Mesothelial cell of epicardium (in vitro differentiated cells): Measurements from ENCODE around the gene CCDC88C. TPM values are rescaled to one million over a fixed set of nuclear protein-coding genes. Genes with fewer than 3 reads are reported as not detected.

Experiments
- DNase-seq, 2 experiments: peaks; one replicate each; pipeline ENCODE4 v3.0.0; 2021; ENCODE audit warnings: low spot score in 2 of 2; ENCODE audit not compliant: unreplicated experiment in 2 of 2
- H3K27ac Mint-ChIP-seq: 2 replicates; pipeline ENCODE4 v1.8.0; 2021; ENCODE audit warnings: mixed read lengths
- H3K27me3 Mint-ChIP-seq: 2 replicates; pipeline ENCODE4 v1.8.0; 2021; ENCODE audit warnings: low read depth, mixed read lengths
- H3K36me3 Mint-ChIP-seq: 2 replicates; pipeline ENCODE4 v1.8.0; 2021; ENCODE audit warnings: mixed read lengths
- H3K4me1 Mint-ChIP-seq: 2 replicates; pipeline ENCODE4 v1.8.0; 2021; ENCODE audit warnings: mixed read lengths
- H3K4me3 Mint-ChIP-seq: 2 replicates; pipeline ENCODE4 v1.8.0; 2021; ENCODE audit warnings: mild to moderate bottlenecking, moderate library complexity, mixed read lengths
- H3K9me3 Mint-ChIP-seq: 2 replicates; pipeline ENCODE4 v1.8.0; 2021; ENCODE audit warnings: mixed read lengths
- total RNA-seq: library from RNA; stranded (reverse); gene quantifications from 3 replicates; pipeline ENCODE4 v1.2.1, GENCODE V29; 2021
- TF ChIP-seq, protein P1 (sequence below): fragments of 200-600 bp; sonication (generic); IDR thresholded peaks from one replicate; pipeline ENCODE4 v1.5.0; 2021; ENCODE audit warnings: antibody characterized with exemption; ENCODE audit not compliant: unreplicated experiment

Gene CCDC88C
- total RNA-seq, 1 donor from 2014 or later: 23.7 TPM

DNA sequence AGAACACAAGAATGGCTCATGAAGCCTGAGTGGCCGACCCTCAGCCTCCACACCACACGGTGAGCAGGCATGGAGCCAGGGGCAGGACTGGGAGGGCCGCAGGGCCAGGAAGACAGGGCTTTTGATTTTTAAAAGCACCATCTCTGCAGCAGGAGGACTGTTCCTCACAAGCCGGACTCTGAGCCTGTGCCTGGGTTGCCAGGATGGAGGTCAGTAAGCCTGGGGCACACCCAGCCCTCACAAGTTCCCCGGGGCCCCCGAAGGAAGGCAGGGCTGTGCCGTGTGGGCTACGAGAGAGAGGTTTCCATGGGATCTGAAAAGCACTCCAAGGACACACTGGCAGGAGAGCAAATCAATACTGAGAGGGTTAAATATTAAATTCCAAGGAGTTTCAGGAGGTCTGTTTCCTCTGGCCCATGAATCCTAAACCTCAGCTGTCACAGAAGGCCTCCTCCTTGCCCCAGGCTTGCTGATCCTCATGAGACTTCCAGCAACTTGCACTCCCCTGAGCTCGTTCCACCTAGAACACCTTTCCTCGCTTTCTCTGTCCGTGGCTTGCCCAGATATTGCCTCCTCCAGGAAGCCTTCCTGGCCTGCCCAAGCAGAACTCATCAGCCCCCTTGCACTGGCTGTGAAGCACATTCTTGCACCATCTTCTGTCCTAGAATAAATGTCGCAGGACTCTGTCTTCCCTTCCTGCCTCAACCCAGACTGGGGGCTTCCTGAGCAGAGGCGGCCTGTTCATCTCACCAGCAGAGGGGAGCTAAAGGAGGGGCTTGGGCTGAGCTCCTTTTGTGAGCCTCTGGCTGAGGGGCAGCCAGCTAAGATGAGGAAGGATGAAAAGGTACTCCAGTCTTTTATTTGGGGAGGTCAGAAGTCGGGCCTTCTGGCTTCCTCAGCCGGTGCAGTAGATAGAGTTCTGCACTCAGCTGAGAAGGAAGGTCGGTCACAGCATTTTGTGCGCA lies 64.6 kb downstream of the CCDC88C start:
- TF ChIP-seq, protein P1, sequence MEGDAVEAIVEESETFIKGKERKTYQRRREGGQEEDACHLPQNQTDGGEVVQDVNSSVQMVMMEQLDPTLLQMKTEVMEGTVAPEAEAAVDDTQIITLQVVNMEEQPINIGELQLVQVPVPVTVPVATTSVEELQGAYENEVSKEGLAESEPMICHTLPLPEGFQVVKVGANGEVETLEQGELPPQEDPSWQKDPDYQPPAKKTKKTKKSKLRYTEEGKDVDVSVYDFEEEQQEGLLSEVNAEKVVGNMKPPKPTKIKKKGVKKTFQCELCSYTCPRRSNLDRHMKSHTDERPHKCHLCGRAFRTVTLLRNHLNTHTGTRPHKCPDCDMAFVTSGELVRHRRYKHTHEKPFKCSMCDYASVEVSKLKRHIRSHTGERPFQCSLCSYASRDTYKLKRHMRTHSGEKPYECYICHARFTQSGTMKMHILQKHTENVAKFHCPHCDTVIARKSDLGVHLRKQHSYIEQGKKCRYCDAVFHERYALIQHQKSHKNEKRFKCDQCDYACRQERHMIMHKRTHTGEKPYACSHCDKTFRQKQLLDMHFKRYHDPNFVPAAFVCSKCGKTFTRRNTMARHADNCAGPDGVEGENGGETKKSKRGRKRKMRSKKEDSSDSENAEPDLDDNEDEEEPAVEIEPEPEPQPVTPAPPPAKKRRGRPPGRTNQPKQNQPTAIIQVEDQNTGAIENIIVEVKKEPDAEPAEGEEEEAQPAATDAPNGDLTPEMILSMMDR: no peak
- no peak for DNase-seq
- peaks cover 18% of the 10 kb centered on the region for H3K27me3 Mint-ChIP-seq
- H3K36me3 Mint-ChIP-seq: no peaks in the 10 kb centered on the region
- no peak overlapping the region for H3K4me3 Mint-ChIP-seq
- H3K9me3 Mint-ChIP-seq: no peaks in the 10 kb centered on the region
- H3K4me1 Mint-ChIP-seq: peaks cover 15% of the 10 kb centered on the region
- no peak overlapping the region for H3K27ac Mint-ChIP-seq

DNA sequence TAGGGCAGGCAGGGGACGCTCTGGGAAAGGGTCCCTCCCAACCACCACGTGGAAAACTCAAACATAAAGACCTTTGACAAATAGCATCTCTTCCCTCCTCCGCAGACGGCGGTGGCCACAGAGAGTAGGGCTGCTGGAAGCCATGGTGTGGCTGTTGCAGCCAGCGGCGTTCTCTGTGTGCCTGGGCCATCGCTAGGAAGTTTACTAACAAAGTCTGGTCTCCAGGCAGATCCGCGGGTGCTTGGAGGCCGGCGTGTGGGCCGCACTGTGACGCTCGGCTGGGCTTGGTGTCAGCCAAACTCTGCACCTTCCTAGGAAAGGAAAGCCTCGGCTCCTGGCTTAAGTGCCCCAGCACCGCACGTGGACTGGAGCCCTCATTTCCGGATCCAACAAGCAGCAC lies 65.6 kb downstream of the CCDC88C start:
- TF ChIP-seq, protein P1: no peak
- DNase-seq: no peak

DNA sequence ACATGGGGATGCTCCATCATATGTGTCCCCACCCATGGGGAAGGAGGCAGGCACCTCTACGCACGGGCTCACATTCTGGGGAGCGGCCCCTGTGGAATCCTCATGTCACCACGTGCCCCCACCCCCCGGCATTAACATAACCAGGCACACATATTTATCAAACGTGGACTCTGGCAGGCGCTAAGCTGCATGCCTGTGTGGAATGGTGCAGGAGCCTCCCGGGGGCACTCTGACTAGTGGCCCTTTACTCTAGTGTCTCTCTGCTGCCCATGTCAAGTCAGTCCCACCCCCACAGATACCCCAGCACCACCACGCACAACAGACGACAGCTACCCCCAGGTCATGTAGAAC lies 66.1 kb downstream of the CCDC88C start:
- Mint-ChIP-seq H3K27ac (peak overlapping the region; percentile 8), H3K27me3 (peaks cover 14% of the 10 kb centered on the region), H3K36me3 (no peaks in the 10 kb centered on the region), H3K4me3 (no peak overlapping the region), H3K9me3 (no peaks in the 10 kb centered on the region), H3K4me1 (peaks cover 15% of the 10 kb centered on the region)
- no peak for DNase-seq
- TF ChIP-seq, protein P1: no peak

More for the DNA sequence above, 65.6 kb downstream of the CCDC88C start:
- no peaks in the 10 kb centered on the region for H3K9me3 Mint-ChIP-seq
- peaks cover 15% of the 10 kb centered on the region for H3K4me1 Mint-ChIP-seq
- no peak overlapping the region for H3K4me3 Mint-ChIP-seq
- H3K36me3 Mint-ChIP-seq: no peaks in the 10 kb centered on the region
- H3K27ac Mint-ChIP-seq: no peak overlapping the region
- peaks cover 14% of the 10 kb centered on the region for H3K27me3 Mint-ChIP-seq

DNA sequence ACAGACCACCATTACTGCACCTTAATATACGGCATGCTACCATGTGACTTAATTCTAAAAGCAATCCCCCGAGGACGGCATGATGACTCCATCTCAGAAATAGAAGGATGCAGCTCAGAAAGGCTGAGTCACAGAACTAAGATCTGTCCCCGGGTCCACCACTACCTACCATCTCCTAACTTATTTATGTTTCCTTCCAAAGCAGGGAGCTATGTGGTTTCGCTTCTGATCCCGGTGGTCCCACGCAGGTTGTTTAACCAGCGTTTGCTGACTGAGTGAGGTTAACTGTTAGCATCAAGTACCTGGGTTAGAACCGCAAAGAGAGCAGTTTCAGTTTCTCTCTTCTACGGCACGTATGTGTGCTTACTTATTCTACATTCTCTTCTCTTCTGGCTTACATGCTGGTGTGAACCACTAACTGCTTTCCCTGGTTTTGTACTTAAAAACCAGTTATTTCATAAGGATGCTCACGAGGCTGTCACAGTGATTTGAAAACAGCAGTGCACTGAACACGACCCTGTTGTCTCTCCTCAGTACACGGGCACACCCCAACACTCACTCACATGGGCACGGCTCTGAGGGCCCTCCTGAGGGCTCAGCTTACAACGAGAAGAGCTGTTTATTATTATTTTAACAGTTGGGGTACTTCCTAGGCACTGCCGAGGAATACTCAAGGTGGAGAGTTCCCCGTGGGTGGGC lies 66.7 kb downstream of the CCDC88C start:
- H3K27me3 Mint-ChIP-seq: peaks cover 14% of the 10 kb centered on the region
- H3K27ac Mint-ChIP-seq: no peak overlapping the region
- H3K4me3 Mint-ChIP-seq: no peak overlapping the region
- TF ChIP-seq, protein P1: no peak
- DNase-seq: no peak
- H3K36me3 Mint-ChIP-seq: no peaks in the 10 kb centered on the region
- peaks cover 15% of the 10 kb centered on the region for H3K4me1 Mint-ChIP-seq
- no peaks in the 10 kb centered on the region for H3K9me3 Mint-ChIP-seq

DNA sequence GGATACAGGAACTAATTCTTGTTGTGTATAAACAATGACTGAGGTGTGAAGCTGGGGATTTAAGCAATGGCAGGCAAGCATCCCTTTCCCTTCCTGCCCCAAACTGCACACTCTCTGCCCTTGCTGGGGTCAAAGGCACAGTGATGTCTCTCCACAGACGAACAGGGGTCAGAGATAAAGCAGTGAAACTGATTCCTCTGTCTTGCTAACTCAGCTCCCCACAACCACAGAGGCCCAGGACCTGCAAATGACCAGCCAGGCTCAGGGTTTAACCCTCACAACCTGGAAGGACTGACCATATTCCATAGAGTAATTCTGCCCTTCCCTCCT lies 67.2 kb downstream of the CCDC88C start:
- H3K9me3 Mint-ChIP-seq: no peaks in the 10 kb centered on the region
- TF ChIP-seq, protein P1: no peak
- peaks cover 15% of the 10 kb centered on the region for H3K4me1 Mint-ChIP-seq
- no peaks in the 10 kb centered on the region for H3K36me3 Mint-ChIP-seq
- H3K27ac Mint-ChIP-seq: no peak overlapping the region
- no peak overlapping the region for H3K4me3 Mint-ChIP-seq
- peaks cover 10% of the 10 kb centered on the region for H3K27me3 Mint-ChIP-seq
- DNase-seq: no peak
